Testis (tissue), 2 donors: ENCODE measurements around the gene SRGN.

Experiments
- CTCF ChIP-seq, 3 experiments: fragments of 450-650 bp in 2 of 3; fragments of 200-600 bp in 1 of 3; sonication (generic) in 1 of 3; IDR thresholded peaks; one replicate each; pipeline ENCODE4 v1.5.1; 2016 to 2019; ENCODE audit warnings: antibody characterized with exemption in 3 of 3, mild to moderate bottlenecking in 2 of 3, moderate library complexity in 1 of 3
- POLR2A ChIP-seq: fragments of 450-650 bp; IDR thresholded peaks from one replicate; pipeline ENCODE4 v1.6.1; 2017; ENCODE audit warnings: antibody characterized with exemption, mild to moderate bottlenecking, moderate library complexity

- TF ChIP-seq CTCF (IDR thresholded peaks at IDR 0.05) (no peak), POLR2A (no peak)
Measured at GRCh38 chr10:69047111-69047832, 40.6 kb upstream of the SRGN start.
